ENCODE measurements around the gene DYNC2I2.

DNA sequence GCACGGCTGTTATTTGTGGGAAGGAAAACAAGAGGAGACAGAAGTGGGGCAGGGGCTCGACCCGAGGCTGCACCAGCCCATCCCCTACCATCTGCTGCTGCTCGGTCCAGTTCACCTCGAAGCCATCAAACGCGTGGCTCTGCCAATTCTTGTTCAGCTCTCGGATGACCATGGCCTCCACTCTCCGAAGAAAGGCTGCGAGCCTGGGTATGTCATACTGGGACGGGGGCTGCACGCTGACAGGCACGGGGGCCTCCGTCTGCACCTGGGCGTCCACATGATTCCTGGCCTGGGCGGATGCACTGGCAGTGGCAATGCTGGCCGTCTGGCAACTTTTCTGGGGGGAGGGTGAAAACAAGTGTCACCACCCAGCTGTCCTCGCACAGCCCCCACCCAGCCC, 16.0 kb downstream of the DYNC2I2 start:
- TF ChIP-seq, protein P1, sequence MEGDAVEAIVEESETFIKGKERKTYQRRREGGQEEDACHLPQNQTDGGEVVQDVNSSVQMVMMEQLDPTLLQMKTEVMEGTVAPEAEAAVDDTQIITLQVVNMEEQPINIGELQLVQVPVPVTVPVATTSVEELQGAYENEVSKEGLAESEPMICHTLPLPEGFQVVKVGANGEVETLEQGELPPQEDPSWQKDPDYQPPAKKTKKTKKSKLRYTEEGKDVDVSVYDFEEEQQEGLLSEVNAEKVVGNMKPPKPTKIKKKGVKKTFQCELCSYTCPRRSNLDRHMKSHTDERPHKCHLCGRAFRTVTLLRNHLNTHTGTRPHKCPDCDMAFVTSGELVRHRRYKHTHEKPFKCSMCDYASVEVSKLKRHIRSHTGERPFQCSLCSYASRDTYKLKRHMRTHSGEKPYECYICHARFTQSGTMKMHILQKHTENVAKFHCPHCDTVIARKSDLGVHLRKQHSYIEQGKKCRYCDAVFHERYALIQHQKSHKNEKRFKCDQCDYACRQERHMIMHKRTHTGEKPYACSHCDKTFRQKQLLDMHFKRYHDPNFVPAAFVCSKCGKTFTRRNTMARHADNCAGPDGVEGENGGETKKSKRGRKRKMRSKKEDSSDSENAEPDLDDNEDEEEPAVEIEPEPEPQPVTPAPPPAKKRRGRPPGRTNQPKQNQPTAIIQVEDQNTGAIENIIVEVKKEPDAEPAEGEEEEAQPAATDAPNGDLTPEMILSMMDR (IDR thresholded peaks at IDR 0.05), result no peak
- no peak for TF ChIP-seq ZFX (IDR thresholded peaks at IDR 0.05; ENCODE audit: borderline replicate concordance)
